IMR-90 (cell line): ENCODE measurements around the gene TFAP2C. TPM values are rescaled to one million over a fixed set of nuclear protein-coding genes. Genes with fewer than 3 reads are reported as not detected.

Source experiments
- ATAC-seq: fragments of 200-7000 bp; cut with Tn5 transposase; 2 replicates; pipeline ENCODE4 v1.9.1; 2020; ENCODE audit warnings: low read depth, mild to moderate bottlenecking, moderate library complexity
- BruUV-seq: library from RNA; stranded (reverse); fragments of 400-500 nt; replicated peaks from 2 replicates; lab custom pipeline; 2021; lab: Mats Ljungman, UMichigan
- CTCF ChIA-PET: fragments of 300-600 bp; formaldehyde crosslinking; extraction: SDS; loops from one replicate; lab custom pipeline; 2021; ENCODE audit warnings: antibody characterized with exemption; lab: Yijun Ruan, JAX
- POLR2A ChIA-PET: fragments of 300-600 bp; sonication (Branson Sonifier 250); formaldehyde crosslinking; loops from one replicate; lab custom pipeline; 2022; ENCODE audit warnings: antibody characterized with exemption; ENCODE audit not compliant: unreplicated experiment; lab: Charles Lee
- DNase-seq: peaks from one replicate; pipeline ENCODE4 v3.0.0; 2013
- H2AFZ ChIP-seq: replicated peaks from 2 replicates; pipeline ENCODE3; 2013; ENCODE audit warnings: low read length, mild to moderate bottlenecking; ENCODE audit not compliant: poor library complexity
- H2AK5ac ChIP-seq: 2 replicates; pipeline ENCODE4 v1.6.1; 2013; ENCODE audit warnings: low read depth, low read length, inconsistent platforms
- H2AK9ac ChIP-seq: replicated peaks from 2 replicates; pipeline ENCODE3; 2013; ENCODE audit warnings: mild to moderate bottlenecking, low read depth, low read length, moderate library complexity; ENCODE audit not compliant: poor library complexity
- H2BK120ac ChIP-seq: 2 replicates; pipeline ENCODE4 v1.6.1; 2013; ENCODE audit warnings: low read depth, low read length, inconsistent platforms
- H2BK15ac ChIP-seq: 3 replicates; pipeline ENCODE4 v1.6.1; 2013; ENCODE audit warnings: low read depth, low read length, inconsistent platforms
- H2BK20ac ChIP-seq: 2 replicates; pipeline ENCODE4 v1.6.1; 2013; ENCODE audit warnings: low read depth, mild to moderate bottlenecking, inconsistent platforms, low read length, moderate library complexity
- H2BK5ac ChIP-seq: 2 replicates; pipeline ENCODE4 v1.6.1; 2013; ENCODE audit warnings: mild to moderate bottlenecking, low read depth, low read length, inconsistent platforms; ENCODE audit not compliant: poor library complexity, severe bottlenecking
- H3K14ac ChIP-seq: replicated peaks from 2 replicates; pipeline ENCODE4 v1.6.1; 2013; ENCODE audit warnings: low read depth, low read length, inconsistent platforms
- H3K18ac ChIP-seq: 2 replicates; pipeline ENCODE4 v1.6.1; 2013; ENCODE audit warnings: low read depth, low read length, control low read depth
- H3K23ac ChIP-seq: 2 replicates; pipeline ENCODE4 v1.6.1; 2013; ENCODE audit warnings: low read depth, low read length, inconsistent platforms
- H3K27ac ChIP-seq: 2 replicates; pipeline ENCODE4 v1.5.1; 2013; ENCODE audit warnings: mild to moderate bottlenecking, control low read depth, low read length; ENCODE audit not compliant: insufficient read depth
- H3K27me3 ChIP-seq: 2 replicates; pipeline ENCODE4 v1.6.1; 2013; ENCODE audit warnings: low read length; ENCODE audit not compliant: control insufficient read depth, insufficient read depth
- H3K36me3 ChIP-seq: 2 replicates; pipeline ENCODE4 v1.6.1; 2013; ENCODE audit warnings: low read length, mixed read lengths; ENCODE audit not compliant: control insufficient read depth, insufficient read depth
- H3K4ac ChIP-seq: 2 replicates; pipeline ENCODE4 v1.6.1; 2013; ENCODE audit warnings: low read depth, low read length, inconsistent platforms
- H3K4me1 ChIP-seq: 2 replicates; pipeline ENCODE4 v1.6.1; 2013; ENCODE audit warnings: low read length, mixed read lengths; ENCODE audit not compliant: control insufficient read depth, insufficient read depth
- H3K4me2 ChIP-seq: 2 replicates; pipeline ENCODE4 v1.6.1; 2013; ENCODE audit warnings: low read depth, mild to moderate bottlenecking, control low read depth, low read length, moderate library complexity
- H3K4me3 ChIP-seq: 2 replicates; pipeline ENCODE4 v1.5.1; 2013; ENCODE audit warnings: low read depth, mild to moderate bottlenecking, control low read depth, low read length, moderate library complexity; ENCODE audit not compliant: insufficient read depth
- H3K56ac ChIP-seq: 2 replicates; pipeline ENCODE4 v1.6.1; 2013; ENCODE audit warnings: low read length, inconsistent platforms; ENCODE audit not compliant: insufficient read depth; ENCODE audit errors: extremely low read depth
- H3K79me1 ChIP-seq, 2 experiments: 2 replicates each; pipeline ENCODE4 v1.6.1; 2013; ENCODE audit warnings: low read length in 2 of 2, inconsistent platforms in 1 of 2, low read depth in 1 of 2
- H3K9ac ChIP-seq: 2 replicates; pipeline ENCODE4 v1.6.1; 2013; ENCODE audit warnings: low read depth, low read length, control low read depth
- H3K9me1 ChIP-seq: 2 replicates; pipeline ENCODE4 v1.6.1; 2013; ENCODE audit warnings: low read length, inconsistent platforms; ENCODE audit not compliant: insufficient read depth
- H3K9me3 ChIP-seq: 2 replicates; pipeline ENCODE4 v1.6.1; 2013; ENCODE audit warnings: low read length; ENCODE audit not compliant: control insufficient read depth, insufficient read depth
- H4K20me1 ChIP-seq: 2 replicates; pipeline ENCODE4 v1.6.1; 2013; ENCODE audit warnings: low read length, inconsistent platforms; ENCODE audit not compliant: insufficient read depth
- H4K5ac ChIP-seq: 2 replicates; pipeline ENCODE4 v1.6.1; 2013; ENCODE audit warnings: mild to moderate bottlenecking, low read depth, low read length, control low read depth
- H4K8ac ChIP-seq, 2 experiments: 2 replicates each; pipeline ENCODE4 v1.6.1; 2013; ENCODE audit warnings: low read depth in 2 of 2, low read length in 2 of 2, control low read depth in 1 of 2, inconsistent platforms in 1 of 2
- H4K91ac ChIP-seq: 2 replicates; pipeline ENCODE4 v1.6.1; 2013; ENCODE audit warnings: low read depth, low read length, inconsistent platforms; ENCODE audit not compliant: insufficient read depth
- CEBPB ChIP-seq: IDR thresholded peaks from 2 replicates; pipeline ENCODE4 v1.6.1; 2012; ENCODE audit warnings: low read depth, low read length, improper control_type of control experiment
- CHD1 ChIP-seq: IDR thresholded peaks from 2 replicates; pipeline ENCODE4 v1.6.1; 2012; ENCODE audit warnings: low read depth, low read length, improper control_type of control experiment
- ELK1 ChIP-seq: fragments of 150-350 bp; IDR thresholded peaks from 2 replicates; pipeline ENCODE4 v1.6.1; 2016; ENCODE audit warnings: low read depth, mild to moderate bottlenecking, low read length, moderate library complexity, borderline replicate concordance
- MAZ ChIP-seq: IDR thresholded peaks from 2 replicates; pipeline ENCODE4 v1.6.1; 2012; ENCODE audit warnings: low read depth, mild to moderate bottlenecking, low read length, improper control_type of control experiment, moderate library complexity, borderline replicate concordance
- NFE2L2 ChIP-seq: fragments of 150-350 bp; IDR thresholded peaks from 2 replicates; pipeline ENCODE4 v1.6.1; 2016; ENCODE audit warnings: low read depth, mild to moderate bottlenecking, low read length
- POLR2A ChIP-seq: IDR thresholded peaks from 2 replicates; pipeline ENCODE4 v1.6.1; 2012; ENCODE audit warnings: mild to moderate bottlenecking, low read depth, low read length
- RFX5 ChIP-seq: IDR thresholded peaks from 2 replicates; pipeline ENCODE4 v1.8.0; 2012; ENCODE audit warnings: low read depth, mild to moderate bottlenecking, low read length, moderate library complexity
- SMC3 ChIP-seq: fragments of 150-350 bp; IDR thresholded peaks from 2 replicates; pipeline ENCODE4 v1.6.1; 2016; ENCODE audit warnings: low read depth, mild to moderate bottlenecking, antibody characterized with exemption, low read length, moderate library complexity
- WGBS, 2 experiments: methylation state at CpG; one replicate each; pipeline versions ENCODE4 v1.1.5 to v1.1.7; 2013; ENCODE audit warnings: missing lambda C conversion rate in 2 of 2; ENCODE audit not compliant: insufficient read length in 1 of 2; ENCODE audit errors: extremely low coverage in 2 of 2; 5-methylcytosine and 5-hydroxymethylcytosine counted together
- dilution Hi-C: fragments of 300-500 bp; cut with HindIII; formaldehyde crosslinking; loops from one replicate; pipeline ENCODE4 v1.14.3; 2018; ENCODE audit warnings: low sequenced_read_pairs; ENCODE audit not compliant: unreplicated experiment
- in situ Hi-C: fragments of 300-500 bp; cut with MboI; formaldehyde crosslinking; loops from 3 replicates; pipeline ENCODE4 v1.14.3; 2019; ENCODE audit warnings: low sequenced_read_pairs, inconsistent platforms, mixed read lengths
- intact Hi-C: fragments of 100-400 bp; cut with micrococcal nuclease; formaldehyde crosslinking; loops from 2 replicates; pipeline ENCODE4 v1.10.0; 2022
- polyA plus RNA-seq, 3 experiments: library from polyadenylated mRNA; depleted of rRNA; stranded (reverse); fragments of >200 nt; gene quantifications; 2 replicates each; pipeline ENCODE4 v1.2.3, GENCODE V29; 2012; ENCODE audit warnings: low replicate concordance in 1 of 3
- total RNA-seq: library from RNA; depleted of rRNA; stranded (reverse); fragments of >200 nt; gene quantifications from 2 replicates; pipeline ENCODE4 v1.2.3, GENCODE V29; 2012

Gene TFAP2C
- total and polyA plus RNA-seq, 2 of the 4 experiments (the other 2 are of a cell fraction): under 0.01 to 0.05 TPM

- no peak overlapping the region for H3K4me2 ChIP-seq
- 3% methylated on average over 28 of the region's 45 CpGs; no CpG with 5 or more reads in 1 of the 2 experiments for WGBS, 2 experiments
- TF ChIP-seq RFX5: no peak
- TF ChIP-seq MAZ: no peak
- no peak for TF ChIP-seq SMC3
- TF ChIP-seq CHD1: no peak
- TF ChIP-seq NFE2L2: no peak
- TF ChIP-seq CEBPB: no peak
- no peak for TF ChIP-seq ELK1
- TF ChIP-seq POLR2A: no peak
- intact Hi-C loops (no loop called here), in situ Hi-C loops (no loop called here), dilution Hi-C loops (no loop called here)
- DNase-seq (no peak), ATAC-seq (no peak)
- peaks cover 81% of the 10 kb centered on the region for H3K27me3 ChIP-seq
- no peak overlapping the region for H3K9ac ChIP-seq
- H3K4me1 ChIP-seq: no peaks in the 10 kb centered on the region; the same call in 1 of the 2 replicates
- H3K4ac ChIP-seq: no peak overlapping the region
- no peak overlapping the region for H2BK5ac ChIP-seq
- BruUV-seq: no TSS peak
- no peak overlapping the region for H2BK15ac ChIP-seq
- no peak overlapping the region for H4K5ac ChIP-seq
- no peak overlapping the region for H2AK5ac ChIP-seq
- H4K8ac ChIP-seq: no peak overlapping the region
- no peak overlapping the region for H3K23ac ChIP-seq
- no peak overlapping the region for H2BK20ac ChIP-seq
- H3K18ac ChIP-seq: no peak overlapping the region
- ChIA-PET CTCF (no interaction called here), POLR2A (no interaction called here)
- no peaks in the 10 kb centered on the region for H3K9me1 ChIP-seq
- H4K20me1 ChIP-seq: no peaks in the 10 kb centered on the region
- no peak overlapping the region for H4K91ac ChIP-seq
- H2BK120ac ChIP-seq: no peak overlapping the region
- peak overlapping the region; percentile 58 for H2AFZ ChIP-seq
- no peak overlapping the region for H2AK9ac ChIP-seq
- H3K36me3 ChIP-seq: no peaks in the 10 kb centered on the region
- H3K14ac ChIP-seq: no peak overlapping the region
- no peak overlapping the region for H3K56ac ChIP-seq
- H3K27ac ChIP-seq: no peak overlapping the region
- no peaks in the 10 kb centered on the region for H3K9me3 ChIP-seq
- no peak overlapping the region for H3K4me3 ChIP-seq
- H3K79me1 ChIP-seq: no peaks in the 10 kb centered on the region
These were observed 1.7 kb upstream of the TFAP2C start for GRCh38 chr20:56627122-56628014.
